NCI-H460 (cell line): ENCODE results near the gene ANTKMT. TPM values are rescaled to one million over a fixed set of nuclear protein-coding genes. Genes with fewer than 3 reads are reported as not detected.

Source experiments
- DNase-seq: peaks from one replicate; pipeline ENCODE4 v3.0.0-alpha.2; 2016; ENCODE audit warnings: low read depth; ENCODE audit errors: extremely low read depth
- total RNA-seq: library from RNA; depleted of rRNA; stranded (reverse); fragments of >200 nt; shearing (Covaris generic); gene quantifications from 2 replicates; pipeline ENCODE4 v1.2.3, GENCODE V29; 2014

ANTKMT gene
- total RNA-seq, 1 experiment from 2014 or later = 22.9 TPM

- no peak for DNase-seq
Observed at GRCh38 chr16:726188-726437, 5.2 kb downstream of the ANTKMT start.

GRCh38 chr16:726438-727290 is 5.7 kb downstream of the ANTKMT start, which contains the start of the genes CCDC78 and HAGHL:
CCDC78 (minus strand) TSS chr16:726443; CDS start chr16:726367, 76 bp downstream.
HAGHL (plus strand) TSS chr16:727106; CDS start chr16:727510, 404 bp downstream.
- no peak for DNase-seq

GRCh38 chr16:727291-727977 is 6.5 kb downstream of the ANTKMT start:
- no peak for DNase-seq

- peak; percentile 82 for DNase-seq
Observed at GRCh38 chr16:728131-728889, 7.4 kb downstream of the ANTKMT start.

GRCh38 chr16:728890-729744 is 8.2 kb downstream of the ANTKMT start:
- DNase-seq = no peak

GRCh38 chr16:729768-730665 is 9.1 kb downstream of the ANTKMT start:
- no peak for DNase-seq

GRCh38 chr16:730666-731509 is 9.9 kb downstream of the ANTKMT start:
- DNase-seq = no peak

GRCh38 chr16:732332-732731 is 11.4 kb downstream of the ANTKMT start:
- no peak for DNase-seq

GRCh38 chr16:732936-733335 is 12.0 kb downstream of the ANTKMT start:
- no peak for DNase-seq

- no peak for DNase-seq
Observed at GRCh38 chr16:733382-734207, 12.6 kb downstream of the ANTKMT start.

- DNase-seq = no peak
Observed at GRCh38 chr16:734208-734980, 13.4 kb downstream of the ANTKMT start.

- DNase-seq = no peak
Observed at GRCh38 chr16:734981-735881, 14.3 kb downstream of the ANTKMT start.

- DNase-seq = no peak
Observed at GRCh38 chr16:735982-736453, 15.1 kb downstream of the ANTKMT start.

- no peak for DNase-seq
Observed at GRCh38 chr16:736936-737481, 16.1 kb downstream of the ANTKMT start.
